Iris pigment epithelial cell (primary cell): Measurements from ENCODE around the gene STH.

Source experiments
- DNase-seq: peaks from one replicate; pipeline ENCODE4 v3.0.0-alpha.2; 2011; ENCODE audit warnings: low read depth

Gene STH

DNA sequence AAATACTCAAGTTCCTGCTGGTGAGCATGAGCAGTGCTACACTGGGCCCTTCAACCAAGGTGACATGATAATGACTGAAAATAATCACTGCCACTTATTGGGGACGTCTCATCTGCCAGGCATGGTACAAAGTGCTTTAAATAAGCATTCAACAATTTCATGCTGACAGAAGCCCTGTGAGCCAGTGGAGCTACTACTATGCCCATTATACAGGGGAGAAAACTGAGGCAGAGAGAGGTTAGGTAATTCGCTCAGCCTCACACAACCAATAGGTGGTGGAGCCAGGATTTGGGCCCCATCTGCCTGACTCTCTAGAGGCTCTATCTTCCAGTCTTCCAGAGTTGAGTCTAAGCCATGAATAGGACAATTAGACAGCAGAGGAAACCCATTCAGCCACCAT is 30.3 kb upstream of the STH start:
- DNase-seq: no peak

DNA sequence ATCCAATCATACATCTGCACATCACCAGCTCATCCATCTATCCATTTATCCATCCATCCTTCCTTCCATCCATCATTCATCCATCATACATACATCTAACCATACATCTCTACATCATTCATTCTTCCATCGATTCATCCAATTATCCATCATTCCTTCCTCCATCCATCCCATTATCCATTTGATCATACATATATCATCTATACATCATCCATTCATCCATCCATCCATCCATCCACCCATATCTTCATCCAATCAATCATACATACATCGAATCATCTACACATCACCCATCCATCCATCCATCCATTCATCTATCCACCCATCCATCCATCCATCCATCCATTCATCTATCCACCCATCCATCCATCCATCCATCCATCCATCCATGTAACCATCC is 29.3 kb upstream of the STH start:
- no peak for DNase-seq

DNA sequence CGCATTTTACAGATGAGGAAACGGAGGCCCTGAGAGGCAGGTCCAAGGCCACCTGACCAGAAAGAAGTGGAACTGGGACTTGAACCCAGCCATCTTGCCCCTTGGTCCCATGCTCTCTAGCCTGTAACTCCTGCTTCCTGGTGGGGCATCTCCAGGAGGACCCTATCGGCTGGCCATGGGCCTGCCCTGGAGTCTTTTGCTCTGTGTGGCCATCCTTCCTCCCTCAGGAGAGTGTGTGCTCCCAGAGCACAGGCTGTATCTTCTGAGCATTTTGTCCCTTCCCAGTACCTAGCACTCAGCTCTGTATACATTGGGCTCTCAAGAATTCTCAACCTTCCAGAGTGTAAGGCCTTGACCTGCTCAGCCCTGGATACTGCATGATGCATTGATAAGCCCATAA is 28.4 kb upstream of the STH start:
- no peak for DNase-seq

DNA sequence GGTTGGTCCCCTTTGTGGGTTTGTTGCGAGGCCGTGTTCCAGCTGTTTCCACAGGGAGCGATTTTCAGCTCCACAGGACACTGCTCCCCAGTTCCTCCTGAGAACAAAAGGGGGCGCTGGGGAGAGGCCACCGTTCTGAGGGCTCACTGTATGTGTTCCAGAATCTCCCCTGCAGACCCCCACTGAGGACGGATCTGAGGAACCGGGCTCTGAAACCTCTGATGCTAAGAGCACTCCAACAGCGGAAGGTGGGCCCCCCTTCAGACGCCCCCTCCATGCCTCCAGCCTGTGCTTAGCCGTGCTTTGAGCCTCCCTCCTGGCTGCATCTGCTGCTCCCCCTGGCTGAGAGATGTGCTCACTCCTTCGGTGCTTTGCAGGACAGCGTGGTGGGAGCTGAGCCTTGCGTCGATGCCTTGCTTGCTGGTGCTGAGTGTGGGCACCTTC is 27.3 kb upstream of the STH start:
- no peak for DNase-seq

DNA sequence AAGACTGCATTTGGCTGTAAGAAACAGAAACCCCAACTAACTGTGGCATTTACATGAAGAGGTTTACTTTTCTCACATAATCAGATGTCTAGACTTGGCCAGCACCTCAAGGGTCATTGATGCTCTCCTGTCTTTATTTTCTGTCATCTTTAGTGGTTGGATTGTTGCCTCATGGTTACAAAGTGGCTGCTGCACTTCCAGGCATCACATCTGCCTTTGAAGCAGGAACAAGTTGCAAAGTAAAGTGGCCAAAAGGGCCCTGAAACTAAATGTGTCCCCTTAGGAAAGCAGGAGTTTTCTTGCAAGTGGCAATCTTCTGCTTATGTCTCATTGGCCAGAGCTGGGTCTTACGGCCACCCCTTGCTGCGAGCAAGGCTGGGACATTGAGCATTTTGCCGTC is 26.5 kb upstream of the STH start:
- DNase-seq: no peak

DNA sequence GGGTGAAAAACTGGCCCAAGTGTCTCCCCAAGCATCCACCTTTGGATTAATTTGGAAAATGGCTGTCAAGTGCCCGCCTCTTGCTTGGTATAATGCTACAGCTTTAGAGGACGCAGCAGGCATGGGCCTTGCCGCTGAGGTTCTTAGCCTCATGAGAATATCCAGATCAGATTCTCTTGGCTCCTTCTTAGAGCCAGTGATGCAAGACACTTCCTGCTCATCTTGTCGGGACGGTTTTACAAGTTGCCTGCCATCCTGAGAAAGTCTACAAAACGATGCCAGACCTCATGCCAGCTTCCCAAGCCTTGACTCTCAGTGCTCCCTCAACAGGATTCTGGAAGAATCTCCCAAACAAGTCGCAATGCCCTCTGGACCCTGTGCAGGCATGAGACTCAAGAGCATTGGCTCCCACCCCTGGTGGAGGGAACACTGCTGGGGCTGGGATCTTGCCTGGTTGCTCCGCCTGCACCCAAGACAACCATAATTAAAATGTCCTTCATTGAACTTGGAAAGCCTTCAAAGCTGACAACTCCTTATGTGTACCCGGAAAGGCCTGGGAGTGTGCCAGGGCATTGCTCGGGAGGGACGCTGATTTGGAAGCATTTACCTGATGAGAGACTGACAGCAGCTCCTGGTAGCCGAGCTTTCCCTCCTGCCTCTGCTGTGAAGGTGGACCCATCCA is 25.8 kb upstream of the STH start:
- no peak for DNase-seq

DNA sequence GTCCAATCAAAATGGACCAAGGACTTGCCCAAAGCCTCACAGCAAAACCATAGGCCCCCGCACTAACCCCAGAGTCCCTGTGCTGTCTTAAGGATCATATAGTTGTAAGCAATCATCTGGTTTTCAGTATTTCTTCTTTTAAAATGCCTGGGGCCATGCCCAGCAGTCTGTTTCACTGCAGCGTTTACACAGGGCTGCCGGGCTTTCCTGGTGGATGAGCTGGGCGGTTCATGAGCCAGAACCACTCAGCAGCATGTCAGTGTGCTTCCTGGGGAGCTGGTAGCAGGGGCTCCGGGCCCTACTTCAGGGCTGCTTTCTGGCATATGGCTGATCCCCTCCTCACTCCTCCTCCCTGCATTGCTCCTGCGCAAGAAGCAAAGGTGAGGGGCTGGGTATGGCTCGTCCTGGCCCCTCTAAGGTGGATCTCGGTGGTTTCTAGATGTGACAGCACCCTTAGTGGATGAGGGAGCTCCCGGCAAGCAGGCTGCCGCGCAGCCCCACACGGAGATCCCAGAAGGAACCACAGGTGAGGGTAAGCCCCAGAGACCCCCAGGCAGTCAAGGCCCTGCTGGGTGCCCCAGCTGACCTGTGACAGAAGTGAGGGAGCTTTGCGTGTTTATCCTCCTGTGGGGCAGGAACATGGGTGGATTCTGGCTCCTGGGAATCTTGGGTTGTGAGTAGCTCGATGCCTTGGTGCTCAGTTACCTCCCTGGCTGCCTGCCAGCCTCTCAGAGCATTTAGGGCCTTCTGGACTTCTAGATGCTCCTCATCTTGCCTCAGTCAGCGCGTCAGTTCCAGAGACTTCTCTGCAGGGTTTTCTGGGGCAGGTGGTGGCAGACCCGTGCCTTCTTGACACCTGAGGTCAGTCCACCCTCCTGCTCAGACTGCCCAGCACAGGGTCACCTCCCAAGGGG is 24.8 kb upstream of the STH start:
- DNase-seq: no peak

DNA sequence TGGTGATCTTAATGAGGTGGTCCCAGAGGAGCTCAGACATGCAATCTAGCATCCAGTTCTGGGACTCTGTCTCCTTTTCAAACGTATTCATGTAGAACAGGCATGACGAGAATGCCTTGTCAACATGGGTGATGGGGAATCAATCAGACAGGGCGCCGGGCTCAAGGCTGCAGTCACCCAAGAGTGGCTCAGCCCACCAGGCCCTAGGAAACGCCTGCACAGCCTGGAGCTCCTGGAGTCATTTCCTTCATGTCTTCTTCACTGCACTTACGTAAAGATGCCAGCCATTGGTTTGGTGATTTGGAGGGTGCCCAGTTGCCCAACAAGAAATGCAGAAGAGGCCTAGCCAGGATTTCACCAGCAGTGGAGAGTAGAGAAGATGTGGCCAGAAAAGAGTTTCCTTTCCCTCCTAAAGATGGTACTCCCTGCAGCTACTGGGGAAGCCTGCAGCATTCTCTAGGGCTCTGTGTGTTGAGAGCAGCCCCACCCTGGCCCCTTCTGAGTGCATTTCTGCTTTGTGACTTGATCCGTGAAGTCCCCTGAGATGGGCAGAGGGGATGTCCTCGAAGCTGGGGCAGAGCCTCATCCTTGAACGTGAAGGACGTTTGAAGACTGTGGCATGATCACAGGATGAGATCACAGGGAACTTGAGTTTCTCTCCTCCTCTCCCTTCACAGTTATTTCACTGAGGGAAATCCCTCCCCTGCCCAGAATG is 24.0 kb upstream of the STH start:
- no peak for DNase-seq

DNA sequence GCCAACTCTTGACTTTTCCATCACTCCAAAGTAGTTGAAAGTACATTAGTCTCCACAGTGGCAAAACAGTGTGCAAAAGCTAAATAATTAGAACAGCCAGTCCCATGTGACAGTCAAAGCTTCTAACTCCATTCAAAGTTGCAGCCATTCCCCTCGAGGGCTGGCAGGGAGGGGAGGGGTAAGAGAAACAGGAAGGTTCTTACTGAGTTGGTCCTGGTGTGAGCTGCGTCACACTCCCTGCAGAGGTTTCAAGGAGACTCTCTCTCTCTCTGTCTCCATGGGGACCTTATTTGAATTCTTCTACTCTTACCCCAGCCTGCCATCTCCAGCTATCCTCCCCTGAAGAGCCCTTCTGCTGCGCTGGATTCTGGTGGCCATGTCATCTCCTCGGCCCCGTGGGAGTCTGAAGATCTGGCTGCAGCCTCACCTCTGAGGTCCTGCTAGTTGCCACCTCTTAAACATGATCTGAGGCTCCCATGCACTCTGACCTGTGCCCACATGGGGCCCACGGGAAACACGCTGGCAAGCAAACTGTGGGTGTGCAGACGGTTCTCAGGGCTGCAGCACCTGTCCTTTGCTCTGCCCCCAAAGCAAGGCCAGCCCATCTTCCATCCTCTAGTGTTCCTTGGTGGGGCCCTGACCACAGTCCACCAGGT is 23.3 kb upstream of the STH start:
- no peak for DNase-seq

DNA sequence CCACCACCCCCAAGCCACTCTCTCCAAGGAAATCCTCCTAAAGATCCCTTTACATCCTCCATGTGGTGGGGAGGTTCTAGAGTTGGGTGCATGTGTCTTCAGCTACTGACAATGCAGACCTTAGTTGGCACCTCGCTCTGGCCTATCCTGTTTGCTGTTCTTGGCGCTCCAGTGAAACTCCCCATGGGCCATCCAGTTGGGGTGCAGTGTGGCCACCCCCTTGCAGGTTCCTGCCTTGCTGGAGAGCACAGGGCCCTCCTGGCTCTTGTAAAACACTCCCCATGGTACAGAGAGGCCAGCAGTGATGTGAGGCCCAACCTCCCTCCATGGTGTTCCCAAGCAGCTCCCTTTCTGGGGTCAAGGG is 22.7 kb upstream of the STH start:
- no peak for DNase-seq

DNA sequence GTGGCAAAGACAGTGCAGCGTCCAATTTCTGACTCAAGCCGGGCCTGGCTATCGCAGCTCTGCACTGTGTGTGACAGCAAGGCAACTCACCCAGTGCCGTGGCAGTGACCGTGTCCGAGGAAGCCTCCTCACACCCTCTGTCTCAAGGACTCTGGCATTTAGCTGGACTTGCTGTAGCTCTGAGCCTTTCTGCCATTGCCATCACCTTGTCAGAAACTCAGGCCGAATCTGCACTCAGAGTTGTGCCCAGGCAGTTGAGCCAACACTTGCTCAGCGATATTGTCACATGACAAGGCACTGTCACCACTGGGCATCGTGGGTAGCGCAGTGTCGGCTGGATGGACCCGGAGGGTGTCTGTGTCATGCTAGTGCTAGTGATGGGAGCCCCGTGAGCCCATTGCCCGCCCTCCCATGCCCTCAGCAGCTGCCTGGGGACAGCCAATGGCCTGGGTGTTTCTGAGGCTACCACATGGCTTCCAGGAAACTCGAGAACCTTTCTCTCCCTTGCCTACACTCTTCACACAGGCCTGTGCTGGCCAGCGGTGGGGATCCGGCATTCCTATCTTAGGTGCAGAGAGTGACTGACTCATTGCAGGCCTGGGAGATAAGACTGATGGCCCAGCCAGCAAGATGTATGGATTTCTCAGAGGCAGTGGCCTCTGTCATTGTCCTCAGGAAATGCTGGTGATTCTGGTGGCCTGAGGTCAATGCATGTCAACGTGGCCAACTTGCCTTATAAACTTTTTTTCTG is 22.1 kb upstream of the STH start:
- DNase-seq: peak; percentile 44

DNA sequence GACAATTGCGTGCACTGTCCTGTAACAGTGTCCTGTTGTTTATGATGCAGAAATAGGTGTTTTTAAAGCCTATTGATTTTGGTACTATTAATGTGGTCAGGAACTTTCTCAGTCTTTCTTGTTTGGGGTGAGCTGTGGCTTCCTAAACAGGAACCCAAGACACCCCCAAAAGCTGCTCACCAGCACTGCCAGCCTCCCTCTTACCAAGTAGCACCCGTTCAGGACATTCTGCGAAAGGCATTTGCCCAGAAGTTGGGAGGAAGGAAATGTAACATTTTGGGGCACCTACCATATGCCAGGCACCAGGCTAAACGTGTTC is 21.6 kb upstream of the STH start:
- no peak for DNase-seq

DNA sequence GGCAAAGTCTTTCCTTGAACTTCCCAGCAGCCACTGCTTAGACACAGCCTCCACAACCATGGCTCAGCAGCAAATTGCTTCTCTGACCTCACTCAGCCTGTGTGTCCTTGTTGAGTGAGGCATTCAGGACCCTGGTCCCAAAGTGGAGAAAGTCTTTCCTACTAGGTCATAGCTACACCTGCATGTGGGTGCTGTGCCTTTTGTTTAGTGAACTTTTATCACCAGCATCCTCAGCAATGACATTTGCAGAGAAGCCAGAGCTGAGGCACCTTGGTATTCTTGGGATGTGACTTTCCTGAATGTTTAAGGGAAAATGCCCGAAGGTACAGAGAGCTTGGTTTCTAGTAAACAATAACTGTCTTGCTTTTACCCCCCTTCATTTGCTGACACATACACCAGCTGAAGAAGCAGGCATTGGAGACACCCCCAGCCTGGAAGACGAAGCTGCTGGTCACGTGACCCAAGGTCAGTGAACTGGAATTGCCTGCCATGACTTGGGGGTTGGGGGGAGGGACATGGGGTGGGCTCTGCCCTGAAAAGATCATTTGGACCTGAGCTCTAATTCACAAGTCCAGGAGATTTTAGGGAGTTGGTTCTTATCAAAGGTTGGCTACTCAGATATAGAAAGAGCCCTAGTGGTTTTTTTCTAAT is 20.9 kb upstream of the STH start:
- DNase-seq: no peak

DNA sequence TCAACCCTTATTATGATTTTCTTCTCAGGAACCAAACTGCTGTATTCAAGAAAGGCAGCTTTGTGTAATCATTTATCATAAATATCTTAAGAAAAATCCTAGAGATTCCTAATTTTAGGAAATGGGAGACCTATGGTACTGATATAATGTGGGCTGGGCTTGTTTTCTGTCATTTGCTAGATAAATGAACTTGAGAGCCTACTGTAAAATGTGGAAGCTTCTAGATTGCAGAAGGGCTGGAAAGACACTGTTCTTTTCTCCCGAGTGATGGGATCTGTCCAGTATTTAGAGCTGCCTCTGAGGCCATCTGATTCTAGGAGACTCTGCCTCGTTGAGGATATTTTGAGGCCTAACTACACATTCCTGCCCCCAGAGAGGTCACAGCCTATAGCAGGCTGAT is 19.9 kb upstream of the STH start:
- DNase-seq: no peak

DNA sequence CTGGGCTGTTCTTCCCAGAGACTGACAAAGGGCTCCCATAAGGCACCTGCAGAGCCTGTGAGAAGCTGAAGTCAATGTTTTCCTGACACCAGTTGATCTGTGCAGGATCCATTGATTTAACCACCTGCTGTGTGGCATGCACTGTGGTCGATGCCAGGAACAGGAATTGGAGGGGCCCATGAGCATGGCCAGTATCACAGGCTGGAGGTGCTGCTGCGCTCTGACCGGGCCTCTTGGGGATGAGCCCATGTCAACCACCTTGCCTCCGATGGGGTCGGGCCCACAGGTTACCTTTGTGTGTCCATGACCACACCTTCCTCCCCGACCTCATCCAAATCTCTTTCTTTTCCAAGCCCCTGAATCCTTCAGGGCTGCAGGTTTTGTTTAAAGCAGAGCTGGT is 18.2 kb upstream of the STH start:
- DNase-seq: no peak

DNA sequence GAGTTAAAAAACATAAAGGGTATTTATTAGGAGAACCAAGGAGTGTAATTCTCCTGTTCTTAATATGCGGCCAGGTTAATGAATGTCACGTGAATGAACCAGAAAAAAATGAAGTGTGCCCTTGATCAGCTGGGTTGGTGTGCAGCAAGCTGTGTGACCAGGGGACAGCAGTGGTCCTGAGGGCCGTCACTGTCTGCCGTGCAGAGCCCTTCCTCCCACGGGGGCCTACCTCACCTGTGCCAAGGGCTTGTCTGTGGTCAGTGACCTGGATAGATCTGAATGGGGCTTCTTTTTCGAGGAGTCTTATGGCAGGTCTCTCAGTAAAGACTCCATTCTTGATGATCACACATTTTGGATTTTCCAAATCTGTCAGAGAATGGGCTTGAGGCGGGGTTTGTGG is 17.7 kb upstream of the STH start:
- DNase-seq: no peak

DNA sequence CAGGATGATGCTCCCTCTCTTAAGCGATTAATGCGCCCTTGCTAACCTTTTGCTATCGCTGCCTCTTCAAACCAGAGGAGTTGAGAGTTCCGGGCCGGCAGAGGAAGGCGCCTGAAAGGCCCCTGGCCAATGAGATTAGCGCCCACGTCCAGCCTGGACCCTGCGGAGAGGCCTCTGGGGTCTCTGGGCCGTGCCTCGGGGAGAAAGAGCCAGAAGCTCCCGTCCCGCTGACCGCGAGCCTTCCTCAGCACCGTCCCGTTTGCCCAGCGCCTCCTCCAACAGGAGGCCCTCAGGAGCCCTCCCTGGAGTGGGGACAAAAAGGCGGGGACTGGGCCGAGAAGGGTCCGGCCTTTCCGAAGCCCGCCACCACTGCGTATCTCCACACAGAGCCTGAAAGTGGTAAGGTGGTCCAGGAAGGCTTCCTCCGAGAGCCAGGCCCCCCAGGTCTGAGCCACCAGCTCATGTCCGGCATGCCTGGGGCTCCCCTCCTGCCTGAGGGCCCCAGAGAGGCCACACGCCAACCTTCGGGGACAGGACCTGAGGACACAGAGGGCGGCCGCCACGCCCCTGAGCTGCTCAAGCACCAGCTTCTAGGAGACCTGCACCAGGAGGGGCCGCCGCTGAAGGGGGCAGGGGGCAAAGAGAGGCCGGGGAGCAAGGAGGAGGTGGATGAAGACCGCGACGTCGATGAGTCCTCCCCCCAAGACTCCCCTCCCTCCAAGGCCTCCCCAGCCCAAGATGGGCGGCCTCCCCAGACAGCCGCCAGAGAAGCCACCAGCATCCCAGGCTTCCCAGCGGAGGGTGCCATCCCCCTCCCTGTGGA is 16.0 kb upstream of the STH start:
- no peak for DNase-seq

DNA sequence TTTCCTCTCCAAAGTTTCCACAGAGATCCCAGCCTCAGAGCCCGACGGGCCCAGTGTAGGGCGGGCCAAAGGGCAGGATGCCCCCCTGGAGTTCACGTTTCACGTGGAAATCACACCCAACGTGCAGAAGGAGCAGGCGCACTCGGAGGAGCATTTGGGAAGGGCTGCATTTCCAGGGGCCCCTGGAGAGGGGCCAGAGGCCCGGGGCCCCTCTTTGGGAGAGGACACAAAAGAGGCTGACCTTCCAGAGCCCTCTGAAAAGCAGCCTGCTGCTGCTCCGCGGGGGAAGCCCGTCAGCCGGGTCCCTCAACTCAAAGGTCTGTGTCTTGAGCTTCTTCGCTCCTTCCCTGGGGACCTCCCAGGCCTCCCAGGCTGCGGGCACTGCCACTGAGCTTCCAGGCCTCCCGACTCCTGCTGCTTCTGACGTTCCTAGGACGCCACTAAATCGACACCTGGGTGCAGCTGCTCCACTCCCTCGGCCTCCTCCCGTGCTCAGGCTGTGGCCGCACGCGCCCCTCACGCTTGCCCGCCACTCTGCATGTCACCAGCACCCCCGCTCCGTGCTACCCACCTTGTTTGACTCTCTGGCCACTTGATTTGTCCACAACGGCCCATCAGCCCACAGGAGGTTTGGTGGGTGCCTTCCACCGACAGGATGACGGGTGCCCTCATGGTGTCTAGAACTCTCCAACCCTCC is 15.3 kb upstream of the STH start:
- DNase-seq: no peak

DNA sequence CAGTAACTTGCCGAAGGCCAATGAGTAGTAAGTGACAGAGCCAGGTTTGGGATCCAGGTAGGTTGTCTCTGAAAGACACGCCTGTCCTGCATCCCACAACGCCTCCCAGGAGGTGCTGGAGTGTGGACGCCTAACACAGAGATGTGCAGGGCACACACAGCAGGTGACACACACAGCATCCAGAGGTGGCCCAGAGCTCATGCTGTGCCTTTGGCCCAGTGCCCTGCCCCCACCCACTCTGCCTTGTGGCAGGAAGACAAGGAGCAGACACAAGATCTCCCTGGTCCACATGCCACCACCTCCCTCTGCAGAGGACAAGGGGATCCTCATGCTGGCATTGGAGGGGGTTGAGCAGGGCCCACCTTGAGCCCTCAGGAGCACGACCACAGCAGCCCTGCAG is 14.7 kb upstream of the STH start:
- DNase-seq: no peak

DNA sequence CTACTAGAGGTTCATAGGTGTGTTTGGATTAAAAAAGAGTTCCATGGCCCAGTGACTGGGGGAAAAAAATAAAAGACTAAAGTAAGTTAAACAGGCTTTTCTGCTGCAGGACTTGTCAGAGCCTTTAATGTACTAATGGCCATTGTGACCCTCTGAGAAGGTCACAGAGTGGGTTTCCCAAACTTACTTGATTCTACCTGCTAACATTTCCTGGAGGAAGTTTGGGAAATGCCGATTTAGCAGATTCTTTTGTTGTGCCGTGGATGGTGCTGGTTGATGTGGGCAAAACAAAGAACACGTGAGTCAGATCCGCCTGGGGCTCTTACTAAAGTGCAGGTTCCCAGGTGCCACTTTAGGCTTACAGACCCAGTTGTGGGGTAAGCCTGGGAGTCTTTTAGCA is 13.6 kb upstream of the STH start:
- no peak for DNase-seq
